Neural cell (in vitro differentiated cells): ENCODE results near the gene PCLAF. TPM values are rescaled to one million over a fixed set of nuclear protein-coding genes. Genes with fewer than 3 reads are reported as not detected.

Experiments
- H2AFZ ChIP-seq: fragments of 200-600, 300-800 bp; sonication (generic), shearing (Covaris generic); 2 replicates; pipeline ENCODE4 v1.6.0; 2014; ENCODE audit warnings: low read depth, mild to moderate bottlenecking, antibody characterized with exemption, low read length, moderate library complexity
- H3F3A ChIP-seq: fragments of 200-600 bp; shearing (Covaris generic); 2 replicates; pipeline ENCODE4 v1.6.1; 2016; ENCODE audit warnings: mild to moderate bottlenecking, moderate library complexity, mixed read lengths, antibody characterized with exemption, low read length; ENCODE audit not compliant: insufficient read depth, poor library complexity, severe bottlenecking
- H3K27ac ChIP-seq: fragments of 200-600, 300-800 bp; sonication (generic), shearing (Covaris generic); 2 replicates; pipeline ENCODE4 v1.5.1; 2014; ENCODE audit warnings: mild to moderate bottlenecking, low read length, moderate library complexity
- H3K27me3 ChIP-seq: fragments of 300-800, 200-600 bp; sonication (generic), shearing (Covaris generic); 2 replicates; pipeline ENCODE4 v1.6.0; 2014; ENCODE audit warnings: mild to moderate bottlenecking, low read depth, low read length, moderate library complexity; ENCODE audit not compliant: insufficient read depth
- H3K36me3 ChIP-seq: fragments of 300-800, 200-600 bp; sonication (generic), shearing (Covaris generic); 2 replicates; pipeline ENCODE4 v1.5.1; 2014; ENCODE audit warnings: mild to moderate bottlenecking, antibody characterized with exemption, low read length, moderate library complexity; ENCODE audit not compliant: insufficient read depth
- H3K4me2 ChIP-seq: fragments of 300-800, 200-600 bp; sonication (generic), shearing (Covaris generic); 2 replicates; pipeline ENCODE4 v1.6.0; 2014; ENCODE audit warnings: mild to moderate bottlenecking, low read length
- H3K4me3 ChIP-seq: fragments of 300-800, 200-600 bp; sonication (generic), shearing (Covaris generic); 2 replicates; pipeline ENCODE4 v1.5.1; 2014; ENCODE audit warnings: mild to moderate bottlenecking, low read length, moderate library complexity
- H3K79me2 ChIP-seq: fragments of 200-600 bp; shearing (Covaris generic); replicated peaks from 2 replicates; pipeline ENCODE4 v1.6.0; 2014; ENCODE audit warnings: mild to moderate bottlenecking, low read length, moderate library complexity; ENCODE audit not compliant: insufficient read depth
- H3K9ac ChIP-seq: fragments of 300-800, 200-600 bp; sonication (generic), shearing (Covaris generic); 2 replicates; pipeline ENCODE4 v1.6.1; 2016; ENCODE audit warnings: mild to moderate bottlenecking, low read length, mixed read lengths
- H3K9me2 ChIP-seq: fragments of 200-600 bp; shearing (Covaris generic); 2 replicates; pipeline ENCODE4 v1.6.1; 2016; ENCODE audit warnings: mild to moderate bottlenecking, low read length, mixed read lengths; ENCODE audit not compliant: insufficient read depth
- H3K9me3 ChIP-seq: fragments of 200-600, 300-800 bp; sonication (generic), shearing (Covaris generic); 2 replicates; pipeline ENCODE4 v1.6.1; 2016; ENCODE audit warnings: mild to moderate bottlenecking, mixed run types, low read length, moderate library complexity, mixed read lengths
- H4K20me1 ChIP-seq: fragments of 200-600 bp; shearing (Covaris generic); 2 replicates; pipeline ENCODE4 v1.6.1; 2016; ENCODE audit warnings: mild to moderate bottlenecking, mixed run types; ENCODE audit not compliant: insufficient read depth
- CTCF ChIP-seq: fragments of 450-650 bp; IDR thresholded peaks from 2 replicates; pipeline ENCODE4 v1.5.1; 2014; ENCODE audit warnings: antibody characterized with exemption, mild to moderate bottlenecking, moderate library complexity; ENCODE audit not compliant: poor library complexity, severe bottlenecking
- EZH2 ChIP-seq: fragments of 200-600, 300-800 bp; shearing (Covaris generic), sonication (generic); IDR thresholded peaks from 2 replicates; pipeline ENCODE4 v1.6.1; 2014; ENCODE audit warnings: antibody characterized with exemption, low read length, borderline replicate concordance, mild to moderate bottlenecking; ENCODE audit not compliant: insufficient read depth, poor library complexity, severe bottlenecking
- MXI1 ChIP-seq: fragments of 450-650 bp; conservative IDR thresholded peaks from 2 replicates; pipeline ENCODE4 v1.6.1; 2014; ENCODE audit warnings: antibody characterized with exemption, mild to moderate bottlenecking; ENCODE audit not compliant: poor library complexity, severe bottlenecking
- RAD21 ChIP-seq: fragments of 450-650 bp; conservative IDR thresholded peaks from 2 replicates; pipeline ENCODE4 v1.6.1; 2014; ENCODE audit warnings: antibody characterized with exemption, mild to moderate bottlenecking, moderate library complexity
- REST ChIP-seq: IDR thresholded peaks from 2 replicates; pipeline ENCODE4 v1.6.1; 2012; ENCODE audit warnings: borderline replicate concordance
- SMC3 ChIP-seq: fragments of 450-650 bp; conservative IDR thresholded peaks from 2 replicates; pipeline ENCODE4 v1.6.1; 2014; ENCODE audit warnings: antibody characterized with exemption, mild to moderate bottlenecking, moderate library complexity; ENCODE audit not compliant: poor library complexity
- TAF1 ChIP-seq: IDR thresholded peaks from 2 replicates; pipeline ENCODE4 v1.6.1; 2012; ENCODE audit warnings: low read depth
- polyA plus RNA-seq: library from polyadenylated mRNA; depleted of rRNA; stranded (reverse); fragments of >200 nt; gene quantifications from 2 replicates; pipeline ENCODE4 v1.2.3, GENCODE V29; 2014

Gene PCLAF
- polyA plus RNA-seq, 1 donor from 2014 or later = 10.8 TPM

DNA sequence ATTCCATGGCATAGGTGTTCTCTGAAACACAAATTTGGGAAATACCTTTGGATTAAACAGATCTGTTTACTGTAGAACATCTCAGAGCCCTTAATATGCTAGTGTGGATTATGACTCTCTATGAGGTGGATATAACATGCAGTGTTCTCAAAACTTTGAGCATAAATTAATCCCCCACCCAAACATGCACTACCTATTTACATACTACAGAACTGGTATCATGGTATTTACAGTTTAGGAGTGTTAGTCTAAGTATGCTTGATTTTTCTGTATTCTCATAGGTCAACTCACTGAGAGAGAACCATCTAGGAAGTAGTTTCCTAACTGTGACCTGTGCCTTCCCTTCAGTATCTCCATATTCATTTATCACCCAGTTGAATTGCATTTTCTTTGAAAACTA is 48.2 kb upstream of the PCLAF start:
- Histone ChIP-seq H3K36me3 (peaks cover 4% of the 10 kb centered on the region), H2AFZ (no peak overlapping the region), H4K20me1 (no peaks in the 10 kb centered on the region), H3K4me3 (no peak overlapping the region), H3K27me3 (no peaks in the 10 kb centered on the region), H3K9me2 (no peaks in the 10 kb centered on the region), H3K9ac (no peak overlapping the region), H3K27ac (no peak overlapping the region), H3K4me2 (no peak overlapping the region), H3K9me3 (no peaks in the 10 kb centered on the region), H3K79me2 (no peaks in the 10 kb centered on the region), H3F3A (no peaks in the 10 kb centered on the region)
- TF ChIP-seq MXI1 = no peak
- no peak for TF ChIP-seq CTCF
- no peak for TF ChIP-seq RAD21
- TF ChIP-seq EZH2 = no peak
- TF ChIP-seq REST = no peak

- H4K20me1 ChIP-seq = no peaks in the 10 kb centered on the region
- H3K36me3 ChIP-seq = peaks cover 4% of the 10 kb centered on the region
- H2AFZ ChIP-seq = no peak overlapping the region
- H3K9me2 ChIP-seq = no peaks in the 10 kb centered on the region
- no peaks in the 10 kb centered on the region for H3K79me2 ChIP-seq
- no peaks in the 10 kb centered on the region for H3K27me3 ChIP-seq
- TF ChIP-seq SMC3 (peak; percentile 67), TAF1 (no peak), CTCF (peak; percentile 57), RAD21 (peak; percentile 62)
- no peaks in the 10 kb centered on the region for H3F3A ChIP-seq
- no peaks in the 10 kb centered on the region for H3K9me3 ChIP-seq
- H3K9ac ChIP-seq = no peak overlapping the region
- H3K4me3 ChIP-seq = no peak overlapping the region
- no peak overlapping the region for H3K4me2 ChIP-seq
- H3K27ac ChIP-seq = no peak overlapping the region
These were observed 45.7 kb upstream of the PCLAF start for GRCh38 chr15:64426845-64427465.
